Esophagus (tissue), 2 donors: ENCODE data around the gene ANKRD55. TPM values are rescaled to one million over a fixed set of nuclear protein-coding genes. Genes with fewer than 3 reads are reported as not detected.
"Not testable (repeated sequence)": the region's sequence is repeated elsewhere in the genome, so short reads cannot be mapped to it uniquely, and the experiment has no call there.

Experiments used
- H3K27ac ChIP-seq, 2 donors: one replicate each; pipeline ENCODE4 v1.5.1; 2013; ENCODE audit warnings: low read depth in 2 of 2, mild to moderate bottlenecking in 2 of 2, inconsistent platforms in 1 of 2, low read length in 1 of 2, moderate library complexity in 1 of 2
- H3K27me3 ChIP-seq, 2 donors: one replicate each; pipeline ENCODE4 v1.6.1; 2013; ENCODE audit warnings: low read length in 2 of 2, control low read depth in 1 of 2, mild to moderate bottlenecking in 1 of 2; ENCODE audit not compliant: insufficient read depth in 2 of 2, control insufficient read depth in 1 of 2
- H3K36me3 ChIP-seq, 2 donors: one replicate each; pipeline ENCODE4 v1.6.1; 2013; ENCODE audit warnings: low read length in 1 of 2; ENCODE audit not compliant: control insufficient read depth in 2 of 2, insufficient read depth in 2 of 2
- H3K4me1 ChIP-seq, 2 donors: one replicate each; pipeline ENCODE4 v1.6.1; 2013; ENCODE audit warnings: low read length in 1 of 2; ENCODE audit not compliant: control insufficient read depth in 2 of 2, insufficient read depth in 2 of 2
- H3K4me3 ChIP-seq, 2 donors: one replicate each; pipeline ENCODE4 v1.5.1; 2013; ENCODE audit warnings: low read length in 2 of 2, mild to moderate bottlenecking in 2 of 2, low read depth in 1 of 2, moderate library complexity in 1 of 2
- H3K9me3 ChIP-seq, 2 donors: one replicate each; pipeline ENCODE4 v1.6.1; 2013; ENCODE audit warnings: mild to moderate bottlenecking in 2 of 2, low read depth in 1 of 2, low read length in 1 of 2, moderate library complexity in 1 of 2; ENCODE audit not compliant: control insufficient read depth in 2 of 2, insufficient read depth in 1 of 2
- WGBS, 2 donors: extraction: QIAGEN DNeasy Blood & Tissue Kit; methylation state at CpG; one replicate each; pipeline ENCODE4 v1.1.7; 2013; 5-methylcytosine and 5-hydroxymethylcytosine counted together
- polyA plus RNA-seq, 2 donors: library from polyadenylated mRNA; stranded (reverse); fragments of 200-250 nt; gene quantifications; one replicate each; pipeline ENCODE4 v1.2.3, GENCODE V29; 2013
- donor health status: healthy with polysubstance abuse.
- donor health status: Bipolar disorder and iron deficiency.

The ANKRD55 gene
- polyA plus RNA-seq, 2 donors: 0.04 to 0.06 TPM

- 84 to 91% methylated on average over 6 of the region's 6 CpGs for WGBS, 2 donors
- H3K36me3 ChIP-seq: no peaks in the 10 kb centered on the region
- H3K27me3 ChIP-seq: no peaks in the 10 kb centered on the region
- no peaks in the 10 kb centered on the region for H3K4me1 ChIP-seq
- H3K27ac ChIP-seq: no peak overlapping the region
- H3K4me3 ChIP-seq: no peak overlapping the region
- no peaks in the 10 kb centered on the region for H3K9me3 ChIP-seq
Observed at GRCh38 chr5:56166671-56167385, 66.3 kb downstream of the ANKRD55 start.

GRCh38 chr5:56164376-56164775 lies 68.8 kb downstream of the ANKRD55 start:
- 39 to 45% methylated on average over 3 of the region's 3 CpGs for WGBS, 2 donors
- H3K9me3 ChIP-seq: no peaks in the 10 kb centered on the region
- H3K4me1 ChIP-seq: no peaks in the 10 kb centered on the region
- H3K36me3 ChIP-seq: no peaks in the 10 kb centered on the region
- no peak overlapping the region for H3K4me3 ChIP-seq
- no peak overlapping the region for H3K27ac ChIP-seq
- H3K27me3 ChIP-seq: no peaks in the 10 kb centered on the region

- Histone ChIP-seq H3K36me3 (no peaks in the 10 kb centered on the region), H3K9me3 (no peaks in the 10 kb centered on the region), H3K27me3 (no peaks in the 10 kb centered on the region), H3K27ac (no peak overlapping the region), H3K4me3 (no peak overlapping the region), H3K4me1 (no peaks in the 10 kb centered on the region)
- 72 to 74% methylated on average over 1 of the region's 1 CpG for WGBS, 2 donors
Observed at GRCh38 chr5:56161927-56162326, 71.2 kb downstream of the ANKRD55 start.

- 81 to 88% methylated on average over 3 of the region's 3 CpGs for WGBS, 2 donors
- no peaks in the 10 kb centered on the region for H3K36me3 ChIP-seq
Observed at GRCh38 chr5:56161439-56161823, 71.7 kb downstream of the ANKRD55 start.

GRCh38 chr5:56160723-56161438 lies 72.2 kb downstream of the ANKRD55 start:
- H3K4me1 ChIP-seq: no peaks in the 10 kb centered on the region
- no peaks in the 10 kb centered on the region for H3K27me3 ChIP-seq
- H3K27ac ChIP-seq: no peak overlapping the region
- H3K9me3 ChIP-seq: no peaks in the 10 kb centered on the region
- 87 to 90% methylated on average over 4 of the region's 4 CpGs for WGBS, 2 donors
- no peak overlapping the region for H3K4me3 ChIP-seq
- no peaks in the 10 kb centered on the region for H3K36me3 ChIP-seq

More at GRCh38 chr5:56161439-56161823, 71.7 kb downstream of the ANKRD55 start:
- Histone ChIP-seq H3K9me3 (no peaks in the 10 kb centered on the region), H3K4me1 (no peaks in the 10 kb centered on the region), H3K27me3 (no peaks in the 10 kb centered on the region), H3K27ac (no peak overlapping the region), H3K4me3 (no peak overlapping the region)

GRCh38 chr5:56159521-56159947 lies 73.6 kb downstream of the ANKRD55 start:
- H3K4me1 ChIP-seq: no peaks in the 10 kb centered on the region
- no peak overlapping the region for H3K4me3 ChIP-seq
- no peaks in the 10 kb centered on the region for H3K9me3 ChIP-seq
- WGBS, 2 donors: 76 to 81% methylated on average over 7 of the region's 7 CpGs
- H3K27me3 ChIP-seq: no peaks in the 10 kb centered on the region
- H3K27ac ChIP-seq: no peak overlapping the region
- no peaks in the 10 kb centered on the region for H3K36me3 ChIP-seq

GRCh38 chr5:56158331-56158960 lies 74.7 kb downstream of the ANKRD55 start:
- no peak overlapping the region for H3K4me3 ChIP-seq

GRCh38 chr5:56157191-56157621 lies 75.9 kb downstream of the ANKRD55 start:
- H3K4me1 ChIP-seq, H3K27me3 ChIP-seq, H3K36me3 ChIP-seq, H3K27ac ChIP-seq, H3K4me3 ChIP-seq, H3K9me3 ChIP-seq: not testable (repeated sequence)
- 90% methylated on average over 5 of the region's 5 CpGs for WGBS, 2 donors

More at GRCh38 chr5:56158331-56158960, 74.7 kb downstream of the ANKRD55 start:
- H3K36me3 ChIP-seq: no peaks in the 10 kb centered on the region
- H3K27ac ChIP-seq: no peak overlapping the region
- no peaks in the 10 kb centered on the region for H3K4me1 ChIP-seq
- no peaks in the 10 kb centered on the region for H3K27me3 ChIP-seq
- WGBS, 2 donors: 89 to 96% methylated on average over 4 of the region's 4 CpGs
- H3K9me3 ChIP-seq: no peaks in the 10 kb centered on the region

- H3K27me3 ChIP-seq, H3K4me3 ChIP-seq, H3K27ac ChIP-seq, H3K9me3 ChIP-seq, H3K4me1 ChIP-seq, H3K36me3 ChIP-seq: not testable (repeated sequence)
- 61 to 68% methylated on average over 6 of the region's 6 CpGs for WGBS, 2 donors
Observed at GRCh38 chr5:56156585-56157190, 76.4 kb downstream of the ANKRD55 start.
